Smooth muscle cell (in vitro differentiated cells): ENCODE data around the gene SRD5A1. TPM values are rescaled to one million over a fixed set of nuclear protein-coding genes. Genes with fewer than 3 reads are reported as not detected.

Experiments used
- DNase-seq: peaks from one replicate; lab custom pipeline; 2025; ENCODE audit not compliant: unreplicated experiment; lab: John Stamatoyannopoulos, UW
- H2AFZ ChIP-seq: fragments of 200-600 bp; sonication (generic); 2 replicates; pipeline ENCODE4 v1.6.0; 2016; ENCODE audit warnings: antibody characterized with exemption, low read depth, mild to moderate bottlenecking
- H3F3A ChIP-seq: fragments of 200-600 bp; sonication (generic); 2 replicates; pipeline ENCODE4 v1.6.0; 2017; ENCODE audit warnings: antibody characterized with exemption, low read depth
- H3K27ac ChIP-seq: fragments of 200-600 bp; sonication (generic); 2 replicates; pipeline ENCODE4 v1.5.1; 2016; ENCODE audit warnings: low read depth, mild to moderate bottlenecking
- H3K27me3 ChIP-seq: fragments of 200-600 bp; sonication (generic); 2 replicates; pipeline ENCODE4 v1.6.1; 2016; ENCODE audit warnings: low read depth, mild to moderate bottlenecking
- H3K36me3 ChIP-seq: fragments of 200-600 bp; sonication (generic); 2 replicates; pipeline ENCODE4 v1.5.1; 2016; ENCODE audit warnings: low read depth
- H3K4me1 ChIP-seq: fragments of 200-600 bp; sonication (generic); 2 replicates; pipeline ENCODE4 v1.5.1; 2016; ENCODE audit warnings: low read depth
- H3K4me2 ChIP-seq: fragments of 200-600 bp; sonication (generic); 2 replicates; pipeline ENCODE4 v1.6.0; 2016; ENCODE audit warnings: mild to moderate bottlenecking
- H3K4me3 ChIP-seq: fragments of 200-600 bp; sonication (generic); 2 replicates; pipeline ENCODE4 v1.5.1; 2016; ENCODE audit warnings: mild to moderate bottlenecking
- H3K79me2 ChIP-seq: fragments of 200-600 bp; sonication (generic); 2 replicates; pipeline ENCODE4 v1.6.0; 2016; ENCODE audit warnings: low read depth, mild to moderate bottlenecking
- H3K9ac ChIP-seq: fragments of 200-600 bp; sonication (generic); 2 replicates; pipeline ENCODE4 v1.6.0; 2016; ENCODE audit warnings: low read depth
- H3K9me3 ChIP-seq: fragments of 200-600 bp; sonication (generic); replicated peaks from 2 replicates; pipeline ENCODE4 v1.5.1; 2016; ENCODE audit warnings: low read depth
- H4K20me1 ChIP-seq: fragments of 200-600 bp; sonication (generic); 2 replicates; pipeline ENCODE4 v1.6.0; 2016; ENCODE audit warnings: low read depth
- WGBS: methylation state at CpG from one replicate; pipeline ENCODE4 v1.1.7; 2016; ENCODE audit warnings: low lambda C conversion rate; 5-methylcytosine and 5-hydroxymethylcytosine counted together
- polyA plus RNA-seq: library from polyadenylated mRNA; unstranded; fragments of >200 nt; fragmentation: Nextera tagmentation; extraction: Ambion mirVana; gene quantifications from 2 replicates; pipeline ENCODE4 v1.2.1, GENCODE V29; 2016
- total RNA-seq: library from RNA; depleted of rRNA; stranded (reverse); fragments of >200 nt; gene quantifications from 2 replicates; pipeline ENCODE4 v1.2.3, GENCODE V29; 2014
- TF ChIP-seq, protein P1 (sequence below): fragments of 200-600 bp; sonication (generic); IDR thresholded peaks from 2 replicates; pipeline ENCODE4 v1.5.1; 2017; ENCODE audit warnings: borderline replicate concordance, mild to moderate bottlenecking, antibody characterized with exemption; ENCODE audit not compliant: insufficient read depth, poor library complexity, severe bottlenecking

The SRD5A1 gene, protein sequence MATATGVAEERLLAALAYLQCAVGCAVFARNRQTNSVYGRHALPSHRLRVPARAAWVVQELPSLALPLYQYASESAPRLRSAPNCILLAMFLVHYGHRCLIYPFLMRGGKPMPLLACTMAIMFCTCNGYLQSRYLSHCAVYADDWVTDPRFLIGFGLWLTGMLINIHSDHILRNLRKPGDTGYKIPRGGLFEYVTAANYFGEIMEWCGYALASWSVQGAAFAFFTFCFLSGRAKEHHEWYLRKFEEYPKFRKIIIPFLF
- total RNA-seq (17.1 and 20.4 TPM in 2 replicates), polyA plus RNA-seq (23.5 and 26.3 TPM in 2 replicates)

DNA sequence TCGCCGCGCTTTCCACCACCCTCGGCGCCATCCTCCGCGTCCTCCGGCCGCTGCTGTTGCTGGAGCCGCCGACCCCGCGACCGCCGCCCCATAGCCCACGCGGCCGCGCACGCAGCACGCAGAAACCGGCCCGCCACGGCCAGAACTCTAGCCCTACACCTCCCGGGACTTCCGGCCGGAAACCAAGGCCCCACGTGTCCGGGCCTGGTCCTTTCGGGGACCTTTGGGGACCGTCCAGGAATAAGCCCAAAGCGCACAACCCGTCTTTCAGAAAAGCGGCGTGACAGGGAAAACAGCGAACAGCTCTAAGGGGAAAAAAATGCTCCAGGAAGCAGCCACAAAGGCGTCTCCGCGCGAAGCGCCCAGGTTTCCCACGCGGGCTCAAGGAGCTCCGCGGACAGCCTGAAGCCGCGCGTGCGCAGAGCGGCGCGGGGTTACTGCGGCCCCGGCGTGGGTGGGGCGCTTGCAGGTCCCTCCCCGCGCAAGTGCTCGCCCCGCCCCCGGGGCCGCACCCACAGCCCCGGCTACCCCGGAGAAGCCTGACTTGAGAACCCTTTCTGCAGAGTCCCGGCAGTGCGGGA is at the start of gene SRD5A1, which contains the start of gene NSUN2:
SRD5A1 (plus strand) TSS at position 553 of the 581 bp plus-strand sequence. CDS start 137 bp downstream, outside the sequence.
NSUN2 (minus strand) TSS at position 157 of the 581 bp plus-strand sequence; CDS start at position 92, 65 bp downstream.
- Histone ChIP-seq H3K9ac (peak within 1 kb of the TSS; percentile 91), H3F3A (no peaks in the 10 kb centered on the region), H3K27me3 (no peaks in the 10 kb centered on the region), H3K27ac (peak within 1 kb of the TSS; percentile 90), H3K4me2 (peak within 1 kb of the TSS; percentile 96), H3K4me3 (peak within 1 kb of the TSS; percentile 79), H3K36me3 (peaks cover 4% of the 10 kb centered on the region), H4K20me1 (peaks cover 66% of the 10 kb centered on the region), H3K79me2 (peaks cover 82% of the 10 kb centered on the region), H2AFZ (peak within 1 kb of the TSS; percentile 99), H3K9me3 (no peaks in the 10 kb centered on the region), H3K4me1 (peaks cover 13% of the 10 kb centered on the region)
- TF ChIP-seq, protein P1, sequence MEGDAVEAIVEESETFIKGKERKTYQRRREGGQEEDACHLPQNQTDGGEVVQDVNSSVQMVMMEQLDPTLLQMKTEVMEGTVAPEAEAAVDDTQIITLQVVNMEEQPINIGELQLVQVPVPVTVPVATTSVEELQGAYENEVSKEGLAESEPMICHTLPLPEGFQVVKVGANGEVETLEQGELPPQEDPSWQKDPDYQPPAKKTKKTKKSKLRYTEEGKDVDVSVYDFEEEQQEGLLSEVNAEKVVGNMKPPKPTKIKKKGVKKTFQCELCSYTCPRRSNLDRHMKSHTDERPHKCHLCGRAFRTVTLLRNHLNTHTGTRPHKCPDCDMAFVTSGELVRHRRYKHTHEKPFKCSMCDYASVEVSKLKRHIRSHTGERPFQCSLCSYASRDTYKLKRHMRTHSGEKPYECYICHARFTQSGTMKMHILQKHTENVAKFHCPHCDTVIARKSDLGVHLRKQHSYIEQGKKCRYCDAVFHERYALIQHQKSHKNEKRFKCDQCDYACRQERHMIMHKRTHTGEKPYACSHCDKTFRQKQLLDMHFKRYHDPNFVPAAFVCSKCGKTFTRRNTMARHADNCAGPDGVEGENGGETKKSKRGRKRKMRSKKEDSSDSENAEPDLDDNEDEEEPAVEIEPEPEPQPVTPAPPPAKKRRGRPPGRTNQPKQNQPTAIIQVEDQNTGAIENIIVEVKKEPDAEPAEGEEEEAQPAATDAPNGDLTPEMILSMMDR: no peak
- 1% methylated on average over 41 of the region's 66 CpGs for WGBS
- peak; percentile 89 for DNase-seq

DNA sequence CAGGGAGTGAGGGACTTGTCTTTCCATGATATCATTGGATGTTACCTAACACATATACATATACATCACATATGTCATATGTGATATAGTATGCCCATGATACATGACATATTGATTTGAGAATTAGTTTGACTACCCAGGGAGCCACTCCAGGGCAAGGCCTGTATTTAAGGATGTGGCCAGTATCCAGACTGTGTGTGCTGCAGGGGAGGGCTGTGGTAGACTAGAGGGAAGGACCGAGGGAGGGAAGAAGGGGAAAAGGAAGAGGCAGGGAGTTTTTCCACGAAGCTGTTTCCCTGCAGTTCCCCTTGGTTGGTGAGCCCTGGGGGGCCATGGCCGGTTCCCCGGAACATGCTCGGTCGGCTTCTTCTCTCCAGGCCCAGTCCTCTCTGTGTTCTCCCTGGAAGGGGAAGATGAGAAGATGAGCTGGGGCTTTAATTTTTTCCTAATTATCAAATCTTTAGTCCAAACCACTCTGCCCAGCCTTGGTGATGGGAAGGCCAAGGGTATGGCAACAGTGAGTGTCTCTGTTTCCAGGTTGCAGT is 49.1 kb upstream of the SRD5A1 start:
- Histone ChIP-seq H3F3A (no peaks in the 10 kb centered on the region), H3K27me3 (peaks cover 64% of the 10 kb centered on the region), H3K27ac (no peak overlapping the region), H3K4me2 (no peak overlapping the region), H3K4me3 (no peak overlapping the region), H3K79me2 (no peaks in the 10 kb centered on the region), H3K36me3 (no peaks in the 10 kb centered on the region), H4K20me1 (no peaks in the 10 kb centered on the region), H3K9me3 (no peaks in the 10 kb centered on the region), H2AFZ (no peak overlapping the region), H3K9ac (no peak overlapping the region), H3K4me1 (no peaks in the 10 kb centered on the region)
- DNase-seq: no peak
- TF ChIP-seq, protein P1: no peak
- WGBS: 81% methylated on average over 6 of the region's 6 CpGs

DNA sequence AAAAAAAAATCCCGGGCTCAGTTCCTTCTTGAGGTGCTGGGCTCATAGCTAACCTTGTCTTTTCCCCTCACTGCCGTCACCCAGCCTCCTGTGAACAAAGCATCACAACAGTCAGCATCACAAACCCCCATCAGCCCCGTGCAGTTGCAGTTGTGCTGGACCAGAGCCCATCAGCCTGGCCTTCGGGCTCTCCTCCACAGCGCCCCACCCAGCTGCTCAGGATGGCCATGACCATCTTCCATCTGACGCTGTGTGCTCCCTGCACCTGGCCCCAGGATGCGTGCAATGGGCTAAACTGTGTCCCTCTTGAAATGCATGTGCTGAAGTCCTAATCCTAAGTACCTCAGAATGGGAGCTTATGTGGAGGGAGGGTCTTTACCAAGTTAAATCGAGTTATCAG is 48.5 kb upstream of the SRD5A1 start:
- Histone ChIP-seq H3K36me3 (no peaks in the 10 kb centered on the region), H3K4me1 (no peaks in the 10 kb centered on the region), H3K4me2 (no peak overlapping the region), H3K9me3 (no peaks in the 10 kb centered on the region), H3K27me3 (peaks cover 60% of the 10 kb centered on the region), H3K9ac (no peak overlapping the region), H3K27ac (no peak overlapping the region), H3K4me3 (no peak overlapping the region), H2AFZ (no peak overlapping the region), H3K79me2 (no peaks in the 10 kb centered on the region), H3F3A (no peaks in the 10 kb centered on the region), H4K20me1 (no peaks in the 10 kb centered on the region)
- 88% methylated on average over 8 of the region's 8 CpGs for WGBS
- TF ChIP-seq, protein P1: no peak
- DNase-seq: no peak
